GM21526 (cell line): ENCODE measurements around the gene LRRC74B.
"Not testable (repeated sequence)": the region's sequence is repeated elsewhere in the genome, so short reads cannot be mapped to it uniquely, and the experiment has no call there.

Experiments
- ATAC-seq: cut with Tn5 transposase; IDR thresholded peaks from one replicate; pipeline ENCODE4 v1.9.1; 2021; ENCODE audit warnings: moderate library complexity; ENCODE audit not compliant: unreplicated experiment, low FRiP score

The LRRC74B gene

DNA sequence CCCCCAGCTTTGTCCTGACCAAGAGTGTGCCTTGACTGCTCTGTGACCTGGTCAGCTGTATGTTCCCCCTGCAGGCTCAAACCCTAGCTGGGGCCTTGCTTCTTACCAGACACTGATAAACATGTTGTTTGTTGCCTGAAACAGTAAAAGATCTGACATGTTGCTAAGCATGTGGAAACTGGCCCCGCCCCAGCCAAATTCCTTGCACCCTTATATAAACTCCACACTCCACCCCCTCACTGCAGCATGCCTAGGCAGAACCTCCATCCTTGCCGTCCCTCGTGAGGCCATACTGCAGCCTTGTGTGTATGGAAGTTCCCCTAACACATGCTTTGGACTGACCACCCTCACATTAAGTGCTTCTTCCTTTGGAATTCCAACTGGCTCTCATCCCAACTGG lies 27.3 kb downstream of the LRRC74B start:
- ATAC-seq: no peak

DNA sequence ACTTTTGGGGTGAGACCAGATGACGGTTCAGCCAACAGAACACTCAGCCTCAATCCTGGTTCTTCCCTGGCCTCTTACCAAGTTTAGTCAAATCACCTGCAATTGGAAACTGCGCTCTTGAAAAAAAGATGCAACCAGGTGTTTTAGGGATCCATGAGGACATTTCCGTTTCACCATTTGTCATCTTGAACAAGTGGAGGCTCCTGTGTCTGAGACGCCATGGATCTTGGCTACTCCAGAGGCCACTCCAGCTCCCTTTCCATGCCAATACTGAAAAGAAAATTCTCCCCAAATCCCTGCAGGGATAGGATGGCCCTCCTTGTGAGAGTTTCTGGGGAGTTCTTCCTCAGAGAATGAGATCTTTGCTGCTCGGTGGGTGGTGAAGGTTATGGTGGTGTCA lies 27.7 kb downstream of the LRRC74B start:
- no peak for ATAC-seq

DNA sequence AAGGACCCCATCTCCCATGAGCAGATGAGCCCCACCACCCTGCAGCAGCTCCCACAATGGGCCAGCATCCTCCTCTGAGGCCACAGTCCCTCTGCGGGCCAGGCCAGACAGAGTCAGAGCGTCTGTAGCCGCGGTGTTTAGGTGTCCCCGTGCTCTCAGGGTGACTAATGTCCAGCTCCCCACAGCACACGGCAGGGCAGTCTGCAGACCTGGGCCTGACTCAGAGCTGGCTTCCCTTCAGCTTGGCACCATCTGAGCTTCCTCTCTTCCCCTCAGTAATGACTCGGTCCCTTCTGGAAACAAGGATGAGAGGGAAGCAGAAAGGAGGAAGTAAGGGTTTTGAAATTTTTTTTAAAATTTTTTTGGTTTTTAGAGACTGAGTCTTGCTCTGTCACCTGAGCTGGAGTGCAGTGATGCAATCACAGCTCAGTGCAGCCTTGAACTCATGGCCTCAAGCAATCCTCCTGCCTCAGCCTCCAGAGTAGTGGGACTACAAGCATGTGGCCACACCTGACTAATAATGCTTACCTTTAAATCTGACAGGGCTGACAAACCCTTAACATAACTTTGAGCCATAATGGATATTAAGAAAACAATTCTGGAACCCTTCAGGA lies 28.5 kb downstream of the LRRC74B start:
- ATAC-seq: no peak

DNA sequence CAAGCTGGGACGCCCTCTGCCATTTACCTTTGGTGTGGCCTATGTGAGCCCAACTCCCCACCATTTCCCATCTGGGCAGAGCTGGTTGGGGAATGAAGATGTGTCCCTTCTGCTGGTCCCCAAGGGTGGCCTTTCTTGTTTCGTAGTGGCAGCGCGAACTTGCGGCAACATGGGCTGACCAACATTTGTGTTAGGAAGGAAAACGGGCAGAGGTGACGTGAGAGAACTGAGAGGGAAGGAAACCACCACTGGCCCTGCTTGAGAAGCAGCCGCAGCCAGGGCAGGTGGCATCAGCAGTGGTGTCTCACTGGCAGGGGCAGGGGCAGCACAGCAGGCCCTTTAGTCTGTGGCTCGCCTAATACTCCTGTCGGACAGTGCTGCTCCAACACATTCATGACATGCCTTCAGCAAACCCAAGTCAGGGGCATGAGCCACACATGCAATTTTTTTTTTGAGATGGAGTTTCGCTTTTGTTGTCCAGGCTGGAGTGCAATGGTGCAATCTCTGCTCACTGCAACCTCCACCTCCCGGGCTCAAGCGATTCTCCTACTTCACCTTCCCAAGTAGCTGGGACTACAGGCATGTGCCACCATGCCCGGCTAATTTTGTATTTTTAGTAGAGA lies 29.9 kb downstream of the LRRC74B start:
- no peak for ATAC-seq

DNA sequence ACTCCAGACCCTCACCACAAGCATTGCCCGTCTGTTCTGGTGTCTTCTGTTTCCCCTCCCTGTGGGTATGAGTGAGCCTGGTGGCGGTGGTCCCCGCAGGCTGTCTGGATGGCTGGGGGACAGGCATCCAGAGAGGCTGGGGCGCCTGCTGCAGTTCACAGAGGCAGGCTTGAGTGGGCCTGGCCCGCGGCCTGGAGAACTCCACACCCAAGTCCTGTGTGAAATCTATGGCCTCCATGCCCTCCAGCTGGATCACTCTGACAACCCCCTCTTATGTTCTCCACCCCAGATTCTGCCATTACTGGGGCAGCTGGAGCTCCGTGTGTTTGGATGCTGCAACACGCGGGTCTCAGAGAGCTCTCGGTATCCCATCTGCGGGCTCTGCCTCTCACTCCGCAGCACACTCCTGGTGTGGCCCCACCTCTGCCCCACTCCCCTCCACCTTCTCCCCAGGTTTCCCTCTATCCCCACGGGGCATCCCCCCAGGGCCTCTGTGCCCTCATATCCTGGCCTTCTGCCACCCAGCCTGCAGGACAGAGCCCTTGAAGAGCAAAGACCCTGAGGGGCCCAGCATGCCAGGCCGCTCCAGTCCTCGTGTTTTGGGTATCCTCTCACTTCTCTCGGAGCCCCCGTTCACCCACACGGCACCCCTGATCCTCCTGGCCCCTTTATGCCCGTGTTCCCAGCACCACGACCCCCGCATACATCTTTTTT lies 31.3 kb downstream of the LRRC74B start:
- ATAC-seq: no peak

DNA sequence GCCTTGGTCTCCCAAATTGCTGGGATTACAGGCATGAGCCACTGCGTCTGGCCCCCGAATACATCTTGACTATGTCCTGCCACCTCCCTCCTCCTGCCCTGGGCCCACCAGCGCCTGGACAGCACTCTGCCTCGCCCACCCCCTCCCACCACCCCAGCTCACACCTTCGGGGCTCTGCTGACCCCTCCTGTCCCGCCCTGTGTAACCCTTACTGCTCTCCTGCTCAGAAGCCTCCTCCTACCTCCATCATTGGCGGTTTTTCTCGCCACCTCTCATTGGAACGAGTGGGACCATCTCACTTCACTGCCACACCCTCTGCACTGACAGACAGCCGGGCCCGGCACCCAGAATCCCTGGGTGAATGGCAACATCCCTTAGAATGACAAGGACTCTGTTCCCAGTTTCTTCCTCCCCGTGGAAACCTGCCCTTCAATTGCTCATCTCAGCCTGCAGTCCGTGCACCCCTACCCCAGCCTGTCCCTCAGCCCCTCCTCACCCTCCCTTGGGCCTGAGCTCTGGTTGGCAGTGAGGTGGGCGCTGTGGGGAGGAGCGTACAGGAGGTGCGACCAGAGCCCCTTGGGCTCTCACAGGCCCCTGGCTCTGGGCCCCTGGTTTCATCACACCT lies 32.2 kb downstream of the LRRC74B start:
- ATAC-seq: no peak

DNA sequence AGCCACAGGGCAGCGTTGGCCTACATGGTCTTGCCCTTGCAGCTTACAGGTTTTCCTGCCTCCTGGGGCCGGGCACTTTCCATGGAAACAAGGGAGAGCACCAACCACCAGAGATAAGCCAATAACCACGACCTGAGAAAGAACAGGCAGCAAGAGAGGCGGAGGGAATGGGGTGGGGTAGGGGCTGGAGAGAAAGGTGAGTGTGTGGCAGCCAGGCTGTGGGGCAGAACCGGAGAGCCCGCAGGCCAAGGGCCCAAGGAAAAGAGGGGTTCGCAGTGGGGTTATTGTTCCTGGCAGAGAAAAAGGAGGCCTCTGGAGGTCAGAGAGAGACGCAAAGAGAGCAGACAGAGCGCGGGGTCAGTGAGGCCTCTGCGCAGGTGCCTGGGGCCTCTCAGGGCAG lies 33.2 kb downstream of the LRRC74B start:
- ATAC-seq: no peak

DNA sequence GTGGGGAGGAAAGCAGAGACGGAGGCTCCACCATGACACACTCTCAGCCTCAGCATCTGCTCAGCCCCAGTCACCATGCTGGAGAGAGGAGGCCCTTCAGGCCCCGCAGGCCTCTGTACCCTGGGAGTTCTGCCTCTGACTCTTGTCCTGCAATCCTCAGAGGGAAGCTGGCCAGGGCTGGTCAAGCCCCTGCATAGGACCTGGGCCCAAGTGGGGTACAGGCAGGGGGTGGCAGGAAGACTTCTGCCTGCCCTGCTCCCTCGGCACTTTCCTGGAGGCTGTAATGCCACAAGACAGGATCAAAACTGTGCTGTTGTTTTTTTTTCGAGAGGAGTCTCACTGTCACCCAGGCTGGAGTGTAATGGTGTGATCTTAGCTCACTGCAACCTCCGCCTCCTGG lies 33.7 kb downstream of the LRRC74B start:
- ATAC-seq: no peak

DNA sequence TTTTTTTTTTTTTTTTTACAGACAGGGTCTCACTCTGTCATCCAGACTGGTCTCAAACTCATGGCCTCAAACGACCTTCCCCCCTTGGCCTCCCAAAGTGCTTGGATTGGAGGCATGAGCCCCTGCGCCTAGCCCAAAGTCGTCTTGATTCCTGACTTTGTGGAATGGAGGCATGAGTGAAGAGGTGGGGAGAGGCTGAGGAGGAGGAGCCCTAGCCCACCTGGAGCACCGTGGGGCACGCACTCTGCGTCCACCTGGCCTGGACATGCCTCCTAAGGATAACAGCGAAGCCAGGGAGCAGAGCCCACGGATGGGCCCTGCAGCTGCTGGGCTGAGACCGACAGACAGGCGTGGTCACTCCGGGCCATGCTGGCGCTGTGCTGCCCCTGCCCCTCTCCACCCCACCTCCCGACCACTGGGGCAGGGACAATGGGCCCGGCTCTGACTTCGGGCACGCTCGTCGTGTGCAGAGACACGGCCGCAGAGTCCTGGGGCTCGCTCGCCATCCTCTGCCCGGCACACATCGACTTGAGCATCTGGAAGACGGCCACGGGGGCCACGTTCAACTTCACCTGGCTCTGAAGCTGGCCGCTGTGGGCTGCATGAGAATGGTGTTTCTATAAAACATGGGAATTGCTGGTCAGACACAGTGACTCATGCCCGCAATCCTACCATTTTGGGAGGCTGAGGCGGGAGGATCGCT lies 34.8 kb downstream of the LRRC74B start:
- ATAC-seq: no peak

DNA sequence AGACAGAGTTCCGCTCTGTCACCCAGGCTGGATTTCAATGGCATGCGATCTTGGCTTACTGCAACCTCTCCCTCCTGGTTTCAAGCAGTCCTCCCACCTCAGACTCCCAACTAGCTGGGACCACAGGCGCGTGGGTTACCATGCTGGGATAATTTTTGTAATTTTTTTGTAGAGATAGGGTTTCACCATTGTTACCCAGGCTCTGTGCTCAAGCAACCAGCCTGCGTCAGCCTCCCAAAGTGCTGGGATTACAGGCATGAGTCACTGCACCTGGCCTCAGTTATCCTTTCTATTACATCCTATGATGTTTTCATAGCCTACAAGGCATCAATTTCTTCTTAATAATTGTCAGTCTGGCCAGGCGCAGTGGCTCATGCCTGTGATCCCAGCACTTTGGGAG lies 36.5 kb downstream of the LRRC74B start:
- no peak for ATAC-seq

DNA sequence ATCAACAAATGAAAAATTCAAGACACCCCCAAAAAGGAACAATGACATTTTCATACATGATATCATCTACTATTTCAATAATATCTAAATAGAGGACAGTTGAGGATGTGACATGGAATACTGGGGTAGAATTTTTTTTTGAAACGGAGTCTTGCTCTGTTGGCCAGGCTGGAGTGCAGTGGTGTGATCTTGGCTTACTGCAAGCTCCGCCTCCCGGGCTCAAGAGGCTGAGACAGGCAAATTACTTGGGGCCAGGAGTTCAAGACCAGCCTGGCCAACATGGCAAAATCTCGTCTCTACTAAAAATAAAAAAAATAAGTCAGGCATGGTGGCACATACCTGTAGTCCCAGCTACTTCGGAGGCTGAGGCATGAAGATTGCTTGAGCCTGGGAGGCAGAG lies 41.4 kb downstream of the LRRC74B start:
- ATAC-seq: no peak

DNA sequence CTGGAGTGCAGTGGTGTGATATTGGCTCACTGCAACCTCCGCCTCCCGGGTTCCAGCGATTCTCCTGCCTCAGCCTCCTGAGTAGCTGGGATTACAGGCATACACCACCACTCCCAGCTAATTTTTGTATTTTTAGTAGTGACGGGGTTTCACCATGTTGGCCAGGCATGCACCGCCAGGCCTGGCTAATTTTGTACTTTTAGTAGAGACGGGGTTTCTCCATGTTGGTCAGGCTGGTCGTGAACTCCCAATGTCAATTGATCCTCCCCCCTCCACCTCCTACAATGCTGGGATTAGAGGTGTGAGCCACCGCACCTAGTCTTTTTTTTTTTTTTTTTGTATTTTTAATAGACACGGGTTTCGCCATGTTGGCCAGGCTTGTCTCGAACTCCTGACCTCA lies 42.2 kb downstream of the LRRC74B start:
- ATAC-seq: not testable (repeated sequence)

DNA sequence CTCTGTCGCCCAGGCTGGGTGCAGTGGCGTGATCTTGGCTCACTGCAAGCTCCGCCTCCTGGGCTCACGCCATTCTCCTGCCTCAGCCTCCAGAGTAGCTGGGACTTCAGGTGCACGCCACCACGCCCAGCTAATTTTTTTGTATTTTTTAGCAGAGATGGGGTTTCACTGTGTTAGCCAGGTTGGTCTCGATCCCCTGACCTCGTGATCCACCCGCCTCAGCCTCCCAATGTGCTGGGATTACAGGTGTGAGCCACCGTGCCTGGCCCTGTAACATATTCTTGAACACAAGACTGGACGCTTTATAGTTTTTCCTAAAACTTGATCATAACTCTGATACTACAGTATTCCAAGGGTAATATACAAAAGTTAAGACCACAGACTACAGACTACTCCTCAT lies 45.5 kb downstream of the LRRC74B start:
- not testable (repeated sequence) for ATAC-seq

DNA sequence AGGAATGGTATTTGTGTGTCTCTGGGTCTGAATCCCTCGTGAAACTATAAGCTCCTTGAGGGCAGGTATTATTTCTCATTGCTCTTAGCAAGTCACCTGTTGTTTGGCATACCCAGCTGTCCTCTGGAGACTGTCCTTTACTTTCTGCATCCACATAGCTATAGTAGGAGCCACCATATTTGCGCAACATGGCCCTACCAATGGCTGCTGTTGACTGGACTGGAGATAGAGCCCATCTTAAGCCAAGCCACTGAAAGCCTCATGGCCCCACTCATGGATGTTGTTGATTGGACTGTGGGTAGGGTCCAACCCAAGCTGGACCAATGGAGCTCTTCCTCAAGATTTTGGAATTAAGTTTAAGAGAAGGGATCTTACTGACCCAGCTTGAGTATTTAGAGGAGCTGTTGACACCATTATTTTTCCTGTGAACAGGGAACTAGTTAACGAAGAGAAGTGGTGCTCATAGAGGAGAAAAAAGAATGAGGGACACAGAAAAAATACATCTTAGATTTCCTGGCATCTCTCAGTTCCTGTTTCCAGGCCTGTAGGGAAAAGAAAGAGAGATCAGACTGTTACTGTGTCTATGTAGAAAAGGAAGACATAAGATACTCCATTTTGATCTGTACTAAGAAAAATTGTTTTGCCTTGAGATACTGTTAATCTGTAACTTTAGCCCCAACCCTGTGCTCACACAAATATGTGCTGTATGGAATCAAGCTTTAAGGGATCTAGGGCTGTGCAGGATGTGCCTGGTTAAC lies 47.2 kb downstream of the LRRC74B start:
- ATAC-seq: no peak

DNA sequence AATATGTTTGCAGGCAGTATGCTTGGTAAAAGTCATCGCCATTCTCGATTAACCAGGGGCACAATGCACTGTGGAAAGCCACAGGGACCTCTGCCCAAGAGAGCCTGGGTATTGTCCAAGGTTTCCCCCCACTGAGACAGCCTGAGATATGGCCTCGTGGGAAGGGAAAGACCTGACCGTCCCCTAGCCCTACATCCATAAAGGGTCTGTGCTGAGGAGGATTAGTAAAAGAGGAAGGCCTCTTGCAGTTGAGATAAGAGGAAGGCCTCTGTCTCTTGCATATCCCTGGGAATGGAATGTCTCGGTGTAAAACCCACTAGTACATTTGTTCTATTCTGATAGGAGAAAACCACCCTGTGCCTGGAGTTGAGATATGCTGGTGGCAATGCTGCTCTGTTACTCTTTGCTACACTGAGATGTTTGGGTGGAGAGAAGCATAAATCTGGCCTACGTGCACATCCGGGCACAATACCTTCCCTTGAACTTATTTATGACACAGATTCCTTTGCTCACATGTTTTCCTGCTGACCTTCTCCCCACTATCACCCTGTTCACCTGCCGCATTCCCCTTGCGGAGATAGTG lies 47.9 kb downstream of the LRRC74B start:
- not testable (repeated sequence) for ATAC-seq

DNA sequence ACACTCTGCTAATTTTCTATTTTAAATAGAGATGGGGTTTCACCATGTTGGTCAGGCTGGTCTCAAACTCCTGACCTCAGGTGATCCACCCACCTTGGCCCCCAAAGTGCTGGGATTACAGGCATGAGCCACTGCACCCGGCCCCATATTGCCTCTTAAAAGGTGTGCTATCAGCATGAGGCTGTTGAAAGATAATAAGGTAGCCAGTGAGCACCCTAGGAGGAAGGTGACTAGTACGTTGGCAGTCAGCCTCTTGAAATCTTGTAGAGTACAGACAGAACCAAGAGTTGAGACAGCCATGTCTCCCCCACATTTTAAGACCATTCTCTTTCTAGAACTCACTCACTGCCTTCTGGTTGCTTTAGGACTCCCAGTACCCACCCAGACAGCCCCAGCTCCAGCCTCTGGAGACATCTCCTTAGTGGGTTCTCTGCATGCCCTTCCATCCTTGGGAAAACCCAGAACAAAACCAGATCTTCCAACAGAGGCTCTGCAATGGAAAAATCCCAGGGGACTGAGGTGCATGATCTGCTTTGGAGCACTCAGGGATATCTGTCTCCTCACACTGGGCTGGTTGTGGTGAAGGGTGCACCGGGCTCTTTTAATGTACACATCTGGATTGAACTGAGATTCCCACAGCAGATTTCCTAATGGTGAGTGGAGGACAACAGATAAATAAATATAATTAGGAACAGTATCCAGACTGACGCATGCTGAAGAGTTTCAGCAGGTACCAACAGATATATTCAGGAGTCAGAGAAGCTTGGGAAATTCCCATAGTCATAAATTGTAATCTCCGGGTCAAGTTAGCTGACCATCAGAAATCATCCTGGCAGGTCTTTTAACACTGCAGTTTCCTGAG lies 49.4 kb downstream of the LRRC74B start:
- ATAC-seq: no peak

DNA sequence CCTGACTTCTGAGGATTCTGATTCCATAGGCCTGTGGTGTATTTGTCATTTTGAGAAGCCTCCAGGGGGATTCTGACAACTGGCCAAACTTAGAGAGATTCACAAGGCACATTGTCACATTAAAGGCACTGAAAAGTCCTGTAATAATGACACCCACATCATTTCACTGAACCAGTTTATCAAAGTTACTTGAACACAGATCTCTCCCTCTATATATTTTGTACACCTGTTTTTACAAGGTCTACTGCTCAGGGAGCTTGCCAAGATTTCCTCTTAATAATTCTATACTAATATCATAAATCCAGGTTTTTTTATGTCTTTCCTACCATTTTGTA lies 50.0 kb downstream of the LRRC74B start:
- ATAC-seq: no peak

DNA sequence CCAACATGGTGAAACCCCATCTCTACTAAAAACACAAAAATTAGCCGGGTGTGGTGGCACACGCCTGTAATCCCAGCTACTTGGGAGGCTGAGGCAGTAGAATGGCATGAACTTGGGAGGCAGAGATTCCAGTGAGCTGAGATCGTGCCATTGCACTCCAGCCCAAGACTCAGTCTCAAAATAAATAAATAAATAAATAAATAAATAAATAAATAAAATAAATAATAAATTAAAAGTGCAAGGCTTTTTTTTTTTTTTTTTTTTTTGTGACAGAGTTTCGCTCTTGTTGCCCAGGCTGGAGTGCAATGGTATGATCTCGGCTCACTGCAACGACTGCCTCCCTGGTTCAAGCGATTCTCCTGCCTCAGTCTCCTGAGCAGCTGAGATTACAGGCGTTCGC lies 51.1 kb downstream of the LRRC74B start:
- ATAC-seq: not testable (repeated sequence)

DNA sequence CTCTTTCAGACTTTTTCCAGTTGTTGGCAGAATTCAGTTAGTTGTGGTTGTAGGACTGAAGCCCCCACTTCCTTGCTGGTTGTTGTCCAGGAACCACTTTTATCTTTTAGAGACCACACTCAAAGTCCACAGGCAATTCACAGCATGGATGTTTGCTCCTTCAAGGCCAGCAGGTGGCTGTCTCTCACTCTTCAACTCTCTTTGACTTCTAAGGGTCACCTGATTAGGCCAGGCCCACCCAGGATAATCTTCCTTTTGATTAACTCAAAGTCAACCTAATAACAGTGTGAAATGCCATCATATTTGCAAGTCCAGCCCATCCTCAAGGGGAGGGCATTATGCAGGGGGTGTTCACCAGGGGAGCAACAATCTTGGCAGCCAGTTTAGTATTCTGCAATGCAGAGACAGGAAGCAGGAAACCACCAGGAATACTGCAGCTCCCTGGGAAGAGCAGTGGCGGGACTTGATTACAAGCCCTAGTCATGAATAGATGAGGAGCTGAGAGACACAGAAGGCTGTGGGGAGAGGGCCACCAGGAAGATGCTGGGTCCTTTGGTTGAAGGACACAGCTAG lies 52.4 kb downstream of the LRRC74B start:
- ATAC-seq: no peak
